ENCODE results near the gene MEAF6.

Gene MEAF6

GRCh38 chr1:37446874-37447273 lies 67.7 kb downstream of the MEAF6 start:
- no peak for DNase-seq (ENCODE audit: low read depth in 1 of 2, low spot score in 1 of 2)

DNA sequence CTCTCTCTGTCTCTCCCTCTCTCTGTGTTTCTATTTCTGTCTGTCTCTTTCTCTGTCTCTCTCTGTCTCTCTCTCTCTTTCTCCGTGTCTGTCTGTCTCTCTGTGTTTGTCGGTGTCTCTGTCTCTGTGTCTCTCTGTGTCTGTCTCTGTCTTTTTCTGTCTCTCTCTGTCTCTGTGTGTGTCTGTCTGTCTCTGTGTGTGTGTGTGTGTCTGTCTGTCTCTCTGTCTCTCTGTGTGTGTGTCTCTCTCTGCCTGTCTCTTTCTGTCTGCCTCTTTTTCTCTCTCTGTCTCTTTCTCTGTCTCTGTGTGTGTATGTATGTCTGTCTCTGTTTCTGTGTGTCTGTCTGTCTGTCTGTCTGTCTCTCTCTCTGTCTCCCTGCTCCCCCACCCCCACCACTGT lies 71.9 kb downstream of the MEAF6 start:
- no peak for DNase-seq (ENCODE audit: low read depth in 1 of 2, low spot score in 1 of 2)
